ENCODE results near the gene TGM3. TPM values are rescaled to one million over a fixed set of nuclear protein-coding genes. Genes with fewer than 3 reads are reported as not detected.

The TGM3 gene
- 1 to 10 TPM in 1 of 2 donors, under 1 TPM in 1; 0.55 to 1.5 TPM for total RNA-seq
- under 1 TPM; 0.41 to 0.48 TPM for polyA plus RNA-seq
- long read RNA-seq, donor 1: 0 reads
- long read RNA-seq, donor 2: 0 reads
- long read RNA-seq, donor 3: 0 reads
- long read RNA-seq, donor 4: 0 reads
- long read RNA-seq, donor 5: 0 reads

DNA sequence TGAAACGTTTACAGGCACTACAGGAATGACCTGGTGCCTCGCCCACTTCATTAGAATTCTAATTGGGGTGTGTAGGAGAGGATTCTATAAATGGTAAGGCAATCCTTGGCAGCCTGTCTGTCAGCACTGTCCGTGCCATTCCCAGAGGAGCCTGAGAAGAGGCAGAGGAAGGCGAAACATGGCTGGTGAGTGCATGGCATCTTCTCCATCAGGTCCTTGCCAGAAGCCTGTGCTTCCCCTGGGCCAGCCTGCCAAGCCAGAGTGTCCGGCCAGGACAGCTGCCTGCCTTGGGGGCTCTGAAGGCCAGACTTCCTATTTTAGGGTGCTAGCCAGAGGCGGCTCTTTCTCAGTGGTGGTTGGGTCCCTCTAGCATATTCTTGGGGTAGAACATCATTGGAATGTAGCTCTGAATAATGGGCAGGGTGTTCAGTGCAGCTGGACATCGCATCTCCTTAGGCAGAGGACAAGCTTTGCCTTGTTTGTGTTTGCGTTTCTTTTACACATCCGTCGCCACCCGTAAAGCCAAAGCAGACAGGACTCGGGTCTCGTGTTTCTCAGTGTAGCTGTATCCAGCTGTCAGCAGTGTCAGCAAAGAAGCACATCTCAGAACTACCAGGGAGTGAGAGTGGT lies at the start of gene TGM3:
TSS of gene TGM3 (plus strand) at position 116 of the 630 bp plus-strand sequence. CDS start at position 179, 63 bp downstream.
- TF ChIP-seq, protein P1, sequence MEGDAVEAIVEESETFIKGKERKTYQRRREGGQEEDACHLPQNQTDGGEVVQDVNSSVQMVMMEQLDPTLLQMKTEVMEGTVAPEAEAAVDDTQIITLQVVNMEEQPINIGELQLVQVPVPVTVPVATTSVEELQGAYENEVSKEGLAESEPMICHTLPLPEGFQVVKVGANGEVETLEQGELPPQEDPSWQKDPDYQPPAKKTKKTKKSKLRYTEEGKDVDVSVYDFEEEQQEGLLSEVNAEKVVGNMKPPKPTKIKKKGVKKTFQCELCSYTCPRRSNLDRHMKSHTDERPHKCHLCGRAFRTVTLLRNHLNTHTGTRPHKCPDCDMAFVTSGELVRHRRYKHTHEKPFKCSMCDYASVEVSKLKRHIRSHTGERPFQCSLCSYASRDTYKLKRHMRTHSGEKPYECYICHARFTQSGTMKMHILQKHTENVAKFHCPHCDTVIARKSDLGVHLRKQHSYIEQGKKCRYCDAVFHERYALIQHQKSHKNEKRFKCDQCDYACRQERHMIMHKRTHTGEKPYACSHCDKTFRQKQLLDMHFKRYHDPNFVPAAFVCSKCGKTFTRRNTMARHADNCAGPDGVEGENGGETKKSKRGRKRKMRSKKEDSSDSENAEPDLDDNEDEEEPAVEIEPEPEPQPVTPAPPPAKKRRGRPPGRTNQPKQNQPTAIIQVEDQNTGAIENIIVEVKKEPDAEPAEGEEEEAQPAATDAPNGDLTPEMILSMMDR (IDR thresholded peaks at IDR 0.05; ENCODE audit: control extremely low read depth, extremely low read depth): no peak
- 62 to 69% methylated on average over 13 of the region's 13 CpGs for WGBS, 2 donors

GRCh38 chr20:2246069-2246491 lies 49.7 kb upstream of the TGM3 start:
- TF ChIP-seq, protein P1 (IDR thresholded peaks at IDR 0.05; ENCODE audit: control extremely low read depth, extremely low read depth): no peak
- H3K4me1 ChIP-seq (ENCODE audit: control insufficient read depth in 5 of 5, insufficient read depth in 5 of 5, low read length in 5 of 5): no peaks in the 10 kb centered on the region
- peaks cover 0 to 4% (median 0%) of the 10 kb centered on the region in 3 donors for H3K27me3 ChIP-seq (ENCODE audit: control insufficient read depth in 3 of 3, insufficient read depth in 3 of 3, low read length in 2 of 3)
- H3K36me3 ChIP-seq (ENCODE audit: control insufficient read depth in 4 of 4, insufficient read depth in 4 of 4, low read length in 4 of 4): no peaks in the 10 kb centered on the region
- H3K4me3 ChIP-seq: no peak overlapping the region
- DNase-seq: peak in 1 of 3 donors; percentile 13
- WGBS, 2 donors: 48 to 77% methylated on average over 3 of the region's 3 CpGs
- no peaks in the 10 kb centered on the region for H3K9me3 ChIP-seq (ENCODE audit: control insufficient read depth in 4 of 4, insufficient read depth in 3 of 4, low read length in 3 of 4)
- H3K9ac ChIP-seq (ENCODE audit: insufficient read depth in 1 of 2, low read length in 2 of 2): no peak overlapping the region
- no peak overlapping the region for H3K27ac ChIP-seq (ENCODE audit: low read depth in 1 of 2, low read length in 1 of 2)
- no peak for ATAC-seq (ENCODE audit: insufficient read depth, low FRiP score)

More for the DNA sequence above, at the start of gene TGM3:
- H3K36me3 ChIP-seq (ENCODE audit: control insufficient read depth in 4 of 4, insufficient read depth in 4 of 4, low read length in 4 of 4): no peaks in the 10 kb centered on the region
- no peak within 1 kb of the TSS for H3K9ac ChIP-seq (ENCODE audit: insufficient read depth in 1 of 2, low read length in 2 of 2)
- DNase-seq (no peak), ATAC-seq (ENCODE audit: insufficient read depth, low FRiP score) (no peak)
- peaks cover 0 to 3% (median 0%) of the 10 kb centered on the region in 4 donors for H3K9me3 ChIP-seq (ENCODE audit: control insufficient read depth in 4 of 4, insufficient read depth in 3 of 4, low read length in 3 of 4)
- H3K27ac ChIP-seq (ENCODE audit: low read depth in 1 of 2, low read length in 1 of 2): no peak within 1 kb of the TSS
- H3K27me3 ChIP-seq (ENCODE audit: control insufficient read depth in 3 of 3, insufficient read depth in 3 of 3, low read length in 2 of 3): peaks cover 0 to 12% (median 0%) of the 10 kb centered on the region in 3 donors
- H3K4me3 ChIP-seq: no peak within 1 kb of the TSS
- H3K4me1 ChIP-seq (ENCODE audit: control insufficient read depth in 5 of 5, insufficient read depth in 5 of 5, low read length in 5 of 5): peaks cover 0 to 4% (median 0%) of the 10 kb centered on the region in 5 donors

DNA sequence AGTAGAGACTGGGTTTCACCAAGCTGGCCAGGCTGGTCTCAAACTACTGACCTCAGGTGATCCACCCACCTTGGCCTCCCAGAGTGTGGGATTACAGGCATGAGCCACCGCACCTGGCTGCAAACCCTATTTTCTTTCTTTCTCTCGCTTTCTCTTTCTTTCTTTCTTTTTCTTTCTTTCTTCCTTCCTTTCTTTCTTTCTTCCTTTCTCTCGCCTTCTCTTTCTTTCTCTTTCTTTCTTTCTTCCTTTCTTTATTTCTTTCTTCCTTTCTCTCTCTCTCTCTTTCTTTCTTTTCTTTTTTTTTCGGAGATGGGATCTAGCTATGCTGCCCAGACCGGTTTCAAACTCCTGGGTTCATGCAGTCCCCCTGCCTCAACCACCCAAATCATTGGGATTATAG lies 47.0 kb upstream of the TGM3 start:
- Histone ChIP-seq H3K27me3 (ENCODE audit: control insufficient read depth in 3 of 3, insufficient read depth in 3 of 3, low read length in 2 of 3) (peaks cover 0 to under 1% (median 0%) of the 10 kb centered on the region in 3 donors), H3K27ac (ENCODE audit: low read depth in 1 of 2, low read length in 1 of 2) (no peak overlapping the region), H3K4me1 (ENCODE audit: control insufficient read depth in 5 of 5, insufficient read depth in 5 of 5, low read length in 5 of 5) (no peaks in the 10 kb centered on the region), H3K4me3 (no peak overlapping the region), H3K9me3 (ENCODE audit: control insufficient read depth in 4 of 4, insufficient read depth in 3 of 4, low read length in 3 of 4) (no peaks in the 10 kb centered on the region), H3K9ac (ENCODE audit: insufficient read depth in 1 of 2, low read length in 2 of 2) (no peak overlapping the region), H3K36me3 (ENCODE audit: control insufficient read depth in 4 of 4, insufficient read depth in 4 of 4, low read length in 4 of 4) (no peaks in the 10 kb centered on the region)
- DNase-seq (no peak), ATAC-seq (ENCODE audit: insufficient read depth, low FRiP score) (no peak)
- WGBS, 2 donors: 91 to 97% methylated on average over 5 of the region's 5 CpGs
- TF ChIP-seq, protein P1 (IDR thresholded peaks at IDR 0.05; ENCODE audit: control extremely low read depth, extremely low read depth): no peak
